Stomach (tissue), 4 donors: ENCODE data around the gene SARDH.

ENCODE experiments used
- CTCF ChIP-seq, 7 experiments: fragments of 450-650 bp in 4 of 7; fragments of 200-600 bp in 3 of 7; sonication (generic) in 3 of 7; IDR thresholded peaks; one replicate each; pipeline ENCODE4 v1.5.1; 2016 to 2019; ENCODE audit warnings: antibody characterized with exemption in 7 of 7, control low read depth in 2 of 7, mild to moderate bottlenecking in 1 of 7
- EP300 ChIP-seq: sonication (generic); formaldehyde crosslinking; IDR thresholded peaks from one replicate; pipeline ENCODE4 v1.6.1; 2017; ENCODE audit warnings: antibody characterized with exemption
- POLR2A ChIP-seq, 4 donors: fragments of 450-650 bp; IDR thresholded peaks; one replicate each; pipeline ENCODE4 v1.6.1; 2016; ENCODE audit warnings: antibody characterized with exemption in 4 of 4, control low read depth in 2 of 4, mild to moderate bottlenecking in 1 of 4, moderate library complexity in 1 of 4

- TF ChIP-seq CTCF (IDR thresholded peaks at IDR 0.05), result no peak
- no peak for TF ChIP-seq EP300
- no peak for TF ChIP-seq POLR2A (IDR thresholded peaks at IDR 0.05)
Measured at GRCh38 chr9:133787754-133788025, 49.5 kb upstream of the SARDH start.
